GM13977 (cell line): ENCODE results near the gene C2.

ENCODE experiments used
- DNase-seq: peaks from one replicate; pipeline ENCODE4 v3.0.0; 2012; ENCODE audit warnings: low spot score
- CTCF ChIP-seq: IDR thresholded peaks from 2 replicates; pipeline ENCODE4 v1.5.1; 2012; ENCODE audit warnings: mild to moderate bottlenecking, control low read depth; ENCODE audit not compliant: insufficient read depth; ENCODE audit errors: extremely low read depth, missing control alignments
- in situ Hi-C: fragments of 300-500 bp; cut with MboI; formaldehyde crosslinking; loops from one replicate; pipeline ENCODE4 v1.12.0; 2022; ENCODE audit warnings: low sequenced_read_pairs, low pct_unique_long_range_greater_than_20kb, mixed read lengths, inconsistent platforms; ENCODE audit not compliant: unreplicated experiment

Gene C2

GRCh38 chr6:31935823-31936222 lies 8.3 kb downstream of the C2 start:
- DNase-seq = no peak
- in situ Hi-C loops = no loop called here
- no peak for TF ChIP-seq CTCF

- in situ Hi-C loops = no loop called here
- TF ChIP-seq CTCF = no peak
- no peak for DNase-seq
Observed at GRCh38 chr6:31940256-31940664, 12.7 kb downstream of the C2 start.

- no peak for TF ChIP-seq CTCF
- in situ Hi-C loops = no loop called here
- DNase-seq = no peak
Observed at GRCh38 chr6:31943742-31944141, 16.2 kb downstream of the C2 start.

- in situ Hi-C loops = no loop called here
- DNase-seq = no peak
- no peak for TF ChIP-seq CTCF
Observed at GRCh38 chr6:31945154-31945506, 17.6 kb downstream of the C2 start.

GRCh38 chr6:31945507-31946369 lies 18.2 kb downstream of the C2 start, which contains the start of gene CFB:
Gene CFB, plus strand, starts transcription at chr6:31946095. Its CDS starts 127 bp downstream, at chr6:31946222.
- no peak for TF ChIP-seq CTCF
- DNase-seq = no peak
- in situ Hi-C loops = no loop called here

- no peak for DNase-seq
- no peak for TF ChIP-seq CTCF
- in situ Hi-C loops = no loop called here
Observed at GRCh38 chr6:31946370-31946885, 18.9 kb downstream of the C2 start.
